NCI-H748 (cell line): ENCODE measurements around the gene ZNF135.

Experiments
- DNase-seq: peaks from one replicate; lab custom pipeline; 2025; ENCODE audit not compliant: unreplicated experiment; lab: John Stamatoyannopoulos, UW

Gene ZNF135

DNA sequence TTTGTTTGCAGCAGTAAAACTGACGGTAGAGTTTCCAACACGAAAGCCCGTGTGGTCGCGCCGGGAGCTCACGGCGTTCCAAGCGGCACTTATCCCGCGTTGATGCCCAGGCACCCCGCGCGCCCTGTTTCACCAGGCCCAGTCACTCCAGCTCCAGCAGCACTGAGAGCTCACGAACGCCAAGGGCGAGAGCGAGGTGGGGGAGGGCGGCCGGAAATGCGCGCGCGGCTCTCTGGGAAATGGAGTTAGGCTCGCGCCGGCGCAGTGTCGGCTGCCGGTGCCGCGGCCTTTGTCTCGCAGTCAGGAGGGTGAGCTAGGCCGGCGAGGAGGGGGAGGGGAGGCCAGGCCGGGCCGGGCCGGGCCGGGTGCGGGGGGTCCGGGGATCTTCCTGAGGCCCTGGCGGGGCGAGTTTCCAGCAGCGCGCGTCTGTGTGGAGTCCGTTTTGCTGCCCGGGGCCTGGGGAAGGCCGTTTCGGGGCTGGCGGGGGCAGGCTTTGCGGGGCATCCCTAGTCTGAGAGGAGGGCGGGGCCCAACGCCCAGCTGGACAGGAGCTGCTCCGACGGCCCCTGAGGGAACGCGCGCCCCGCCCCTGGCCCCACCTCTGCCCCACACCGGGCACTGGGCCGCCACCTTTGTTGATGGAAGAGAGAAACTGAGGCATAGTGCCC, at the start of gene ZNF135:
Gene ZNF135 (plus strand): TSS at position 280 of the 668 bp plus-strand sequence. CDS start 721 bp downstream, outside the sequence.
- DNase-seq, result peak; percentile 97

DNA sequence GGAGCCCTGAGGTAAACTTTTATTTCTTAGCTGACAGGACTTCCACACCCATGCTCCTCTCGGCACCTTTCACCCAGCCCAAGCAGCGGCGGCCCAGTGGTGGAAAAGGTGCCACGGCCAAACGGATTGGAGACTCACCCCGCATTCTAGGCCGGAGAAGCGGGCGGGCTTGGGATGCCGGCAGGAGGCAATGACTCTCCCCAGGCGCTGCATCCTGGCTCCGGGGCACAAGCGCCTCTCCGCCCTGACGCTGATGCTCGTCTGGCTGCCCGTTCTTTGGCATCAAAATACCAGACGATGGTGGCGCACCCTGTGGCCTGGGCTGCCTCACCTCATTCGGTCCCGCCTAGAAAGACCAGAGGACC, 49.8 kb upstream of the ZNF135 start:
- no peak for DNase-seq

DNA sequence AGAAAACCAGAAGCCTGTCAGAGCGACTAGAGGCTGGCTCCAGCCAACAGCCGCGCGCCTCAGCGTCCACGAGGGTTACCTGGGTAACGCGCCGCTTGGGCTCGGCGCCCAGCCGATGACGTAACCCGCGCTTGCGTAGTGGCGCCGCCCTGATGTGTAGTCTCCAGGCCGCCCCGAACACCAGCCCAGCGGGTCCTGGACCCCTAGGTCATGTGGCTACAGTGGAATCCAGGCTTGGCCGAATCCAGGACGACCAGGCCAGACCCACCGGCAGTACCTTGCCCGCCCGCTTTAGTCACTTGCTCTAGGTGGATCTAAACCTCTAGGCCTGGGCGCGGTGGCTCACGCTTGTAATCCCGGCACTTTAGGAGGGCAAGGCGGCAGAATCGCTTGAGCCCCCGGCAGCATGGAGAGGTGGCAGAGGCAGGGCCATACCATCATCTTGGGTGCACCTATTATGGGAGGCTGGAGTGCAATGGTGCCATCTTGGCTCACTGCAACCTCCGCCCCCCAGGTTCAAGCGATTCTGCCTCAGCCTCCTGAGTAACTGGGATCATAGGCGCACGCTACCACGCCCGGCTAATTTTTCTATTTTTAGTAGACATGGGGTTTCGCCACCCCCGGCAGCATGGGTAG, 49.3 kb upstream of the ZNF135 start:
- peak; percentile 98 for DNase-seq

DNA sequence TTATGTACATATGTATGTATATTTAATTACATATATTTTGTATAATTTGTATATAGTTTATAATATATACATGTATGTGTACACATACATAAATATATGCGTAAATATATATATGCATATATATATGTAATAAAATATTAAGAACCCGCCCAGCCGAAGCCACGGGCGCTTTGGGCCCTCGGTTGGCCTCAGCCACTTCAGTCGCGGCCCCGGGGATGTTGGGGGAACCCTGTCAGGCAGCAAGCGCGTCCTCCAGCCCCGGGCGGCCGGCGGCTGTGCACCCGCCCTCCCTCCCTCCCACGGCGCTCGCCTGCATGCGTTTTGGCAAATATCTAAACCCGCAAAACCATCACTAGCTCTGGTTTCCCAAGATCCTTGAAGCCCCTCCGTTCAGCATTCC, 48.6 kb upstream of the ZNF135 start:
- no peak for DNase-seq

DNA sequence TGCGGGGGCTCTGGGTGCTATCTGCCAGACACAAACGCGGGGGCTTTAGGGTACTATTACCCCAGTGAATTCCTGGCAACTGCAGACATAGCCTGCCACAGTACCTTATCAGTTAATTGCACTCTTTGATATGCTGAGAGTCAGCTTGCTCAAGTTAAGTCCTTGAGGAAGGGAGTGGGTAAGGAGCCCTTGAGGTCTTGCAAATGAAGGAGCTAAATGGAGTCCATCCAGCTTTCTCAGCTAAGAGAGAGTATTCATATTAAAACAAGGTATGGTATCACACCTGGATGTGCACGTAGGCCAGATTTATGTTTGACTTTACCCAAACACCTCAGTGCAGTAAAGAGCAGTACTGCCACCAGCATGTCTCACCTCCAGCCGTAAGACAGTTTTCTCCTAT, 44.9 kb upstream of the ZNF135 start:
- no peak for DNase-seq

DNA sequence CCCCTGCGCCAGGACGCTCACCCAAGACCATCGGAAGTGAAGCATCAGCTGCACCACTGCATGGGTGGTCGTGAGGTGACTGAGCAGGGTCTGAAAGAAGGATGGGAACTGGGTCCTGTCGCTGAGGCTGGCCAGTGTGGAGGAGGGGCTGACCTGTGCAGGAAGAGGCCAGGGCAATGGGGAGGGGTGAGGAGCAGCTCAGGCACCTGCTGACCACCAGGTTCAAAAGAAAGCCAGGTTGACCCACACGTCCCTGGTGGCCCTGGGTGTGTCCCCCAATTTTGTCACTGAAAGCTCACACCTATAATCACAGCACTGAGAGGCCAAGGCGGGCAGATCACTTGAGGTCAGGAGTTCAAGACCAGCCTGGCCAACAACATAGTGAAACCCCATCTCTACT, 39.0 kb upstream of the ZNF135 start:
- DNase-seq, result no peak

DNA sequence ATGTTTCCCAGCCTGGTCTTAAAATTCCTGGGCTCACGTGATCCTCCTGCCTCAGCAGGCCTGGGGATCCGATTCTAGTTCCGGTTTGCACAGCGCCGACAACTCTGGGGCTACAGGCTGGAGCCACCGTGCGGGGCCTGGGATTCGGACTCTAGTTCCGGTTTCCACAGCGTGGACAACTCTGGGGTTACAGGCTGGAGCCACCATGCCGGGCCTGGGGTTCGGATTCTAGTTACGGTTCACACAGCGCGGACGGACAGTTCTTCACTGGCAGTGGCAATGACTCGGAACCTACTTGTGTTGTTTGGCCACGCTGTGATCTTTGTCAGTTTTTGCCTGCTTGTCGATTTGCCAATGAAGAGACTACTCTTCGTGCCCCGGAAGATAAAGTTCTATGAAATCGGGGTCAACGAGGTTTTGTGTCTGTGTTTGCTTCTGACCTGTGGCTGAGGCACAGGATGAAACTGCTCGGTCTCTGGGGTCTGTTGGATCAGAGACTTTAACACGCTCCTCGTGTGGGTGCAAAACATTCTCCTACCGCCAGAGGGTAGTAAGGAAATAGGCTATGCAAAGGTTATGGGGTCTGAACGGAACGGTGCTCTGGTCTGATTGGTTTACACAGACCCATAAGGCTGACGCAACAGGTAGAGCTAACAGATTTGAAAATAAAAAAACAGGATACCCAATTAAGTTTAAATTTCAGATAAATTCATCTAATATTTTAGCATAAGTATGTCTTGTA, 37.4 kb upstream of the ZNF135 start:
- DNase-seq, result peak; percentile 91

DNA sequence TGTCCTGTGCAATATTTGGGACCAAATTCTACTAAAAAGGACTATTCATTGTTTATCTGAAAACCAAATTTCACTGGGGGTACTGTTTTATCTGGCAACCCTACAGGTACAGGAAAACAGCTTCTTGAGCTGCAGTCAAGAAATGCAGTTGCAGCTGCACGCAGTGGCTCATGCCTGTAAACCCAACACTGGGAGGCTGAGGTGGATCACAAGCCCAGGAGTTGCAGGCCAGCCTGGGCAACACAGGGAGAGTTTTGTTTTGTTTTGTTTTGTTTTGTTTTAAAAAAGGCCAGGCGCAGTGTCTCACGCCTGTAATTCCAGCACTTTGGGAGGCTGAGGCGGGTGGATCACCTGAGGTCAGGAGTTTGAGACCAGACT, 36.8 kb upstream of the ZNF135 start:
- DNase-seq, result no peak

DNA sequence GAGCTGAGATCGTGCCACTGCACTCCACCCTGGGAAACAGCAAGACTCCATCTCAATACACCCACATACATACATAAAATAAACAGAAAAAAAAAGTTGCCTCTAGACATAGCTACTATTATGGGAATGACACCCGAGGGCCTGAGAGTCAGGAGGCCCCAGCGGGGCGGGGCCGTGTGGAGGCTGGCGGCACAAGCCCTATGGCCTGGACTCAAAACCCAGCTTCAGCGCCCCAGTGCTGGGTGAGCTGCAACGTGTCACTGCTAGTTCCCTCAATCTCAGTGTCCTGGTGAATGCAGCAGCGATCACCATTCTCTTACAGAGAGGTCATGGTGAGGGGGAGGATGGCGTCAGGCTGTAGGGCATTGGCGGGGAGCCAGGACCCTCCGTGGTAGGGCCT, 34.4 kb upstream of the ZNF135 start:
- no peak for DNase-seq

DNA sequence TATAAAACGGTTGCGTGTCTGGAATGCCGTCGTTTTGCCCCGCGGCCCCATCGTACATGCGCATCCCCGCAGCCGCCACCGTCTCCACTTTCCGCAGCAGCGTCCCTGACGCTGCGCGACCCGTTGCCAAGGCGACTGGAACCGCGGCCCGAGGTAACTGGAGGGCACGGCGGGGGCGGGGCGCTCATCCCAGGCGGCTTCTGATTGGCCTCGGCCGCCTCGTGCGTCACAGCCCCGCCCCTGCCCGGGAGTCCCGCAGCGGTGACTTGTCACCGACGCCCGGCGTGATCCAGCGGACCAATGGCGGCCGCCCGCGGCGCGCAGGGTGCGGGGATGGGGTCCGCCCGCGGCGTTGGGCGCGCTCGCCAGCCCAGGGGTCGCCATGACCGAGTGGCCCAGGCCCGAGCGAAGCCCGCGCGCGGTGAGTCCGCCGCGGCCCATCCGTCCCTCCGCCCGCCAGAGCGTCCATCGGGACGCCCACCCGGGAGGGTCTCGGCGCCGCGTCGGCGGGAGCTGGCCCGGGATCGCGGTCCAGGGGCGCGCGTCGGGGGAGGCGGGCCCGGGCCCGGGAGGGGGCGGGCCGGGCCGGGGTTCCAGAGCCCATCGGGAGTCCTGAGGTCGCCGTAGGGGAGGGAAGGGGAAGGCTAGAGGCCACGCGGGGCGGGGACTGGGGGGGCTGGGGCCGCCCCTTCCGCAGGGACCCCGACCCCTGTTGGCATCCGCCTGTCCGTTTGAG, 25.2 kb upstream of the ZNF135 start, which contains the start of gene ZSCAN1:
Gene ZSCAN1 (plus strand): TSS at position 285 of the 736 bp plus-strand sequence. CDS start 3,812 bp downstream, outside the sequence.
- peak; percentile 99 for DNase-seq

DNA sequence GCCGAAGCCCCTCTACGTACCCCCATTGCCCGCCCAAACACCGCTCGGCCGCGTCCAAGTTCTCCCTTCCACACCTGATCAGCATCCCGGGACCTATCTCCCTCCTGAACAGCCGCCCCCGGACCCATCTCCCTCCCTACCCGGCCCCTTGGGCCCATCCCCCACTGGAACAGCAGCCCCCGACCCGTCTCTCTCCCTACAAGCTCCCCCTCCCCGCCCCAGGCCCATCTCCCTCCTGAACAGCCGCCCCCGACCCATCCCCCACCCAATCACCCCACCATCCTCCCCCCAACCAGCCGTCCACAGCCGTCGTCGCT, 24.6 kb upstream of the ZNF135 start:
- peak; percentile 71 for DNase-seq

DNA sequence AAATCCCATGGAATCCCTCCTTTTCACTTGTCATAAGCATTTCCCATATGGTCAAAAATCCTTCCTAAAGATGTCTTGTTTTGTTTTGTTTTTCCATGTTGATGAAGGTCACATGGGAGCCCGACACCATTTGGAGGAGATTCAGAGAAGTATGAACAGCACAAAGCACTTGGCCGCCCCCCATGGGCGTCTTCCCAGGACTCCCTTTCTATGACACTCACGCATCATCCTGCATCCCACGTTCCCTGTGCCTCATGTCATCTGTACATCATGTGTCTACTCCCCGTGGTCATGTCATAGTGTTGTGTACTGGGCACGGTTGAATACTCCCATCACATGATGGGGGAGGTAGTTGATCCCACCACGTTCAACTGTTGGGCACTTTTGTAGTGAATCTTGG, 23.2 kb upstream of the ZNF135 start:
- DNase-seq, result no peak

DNA sequence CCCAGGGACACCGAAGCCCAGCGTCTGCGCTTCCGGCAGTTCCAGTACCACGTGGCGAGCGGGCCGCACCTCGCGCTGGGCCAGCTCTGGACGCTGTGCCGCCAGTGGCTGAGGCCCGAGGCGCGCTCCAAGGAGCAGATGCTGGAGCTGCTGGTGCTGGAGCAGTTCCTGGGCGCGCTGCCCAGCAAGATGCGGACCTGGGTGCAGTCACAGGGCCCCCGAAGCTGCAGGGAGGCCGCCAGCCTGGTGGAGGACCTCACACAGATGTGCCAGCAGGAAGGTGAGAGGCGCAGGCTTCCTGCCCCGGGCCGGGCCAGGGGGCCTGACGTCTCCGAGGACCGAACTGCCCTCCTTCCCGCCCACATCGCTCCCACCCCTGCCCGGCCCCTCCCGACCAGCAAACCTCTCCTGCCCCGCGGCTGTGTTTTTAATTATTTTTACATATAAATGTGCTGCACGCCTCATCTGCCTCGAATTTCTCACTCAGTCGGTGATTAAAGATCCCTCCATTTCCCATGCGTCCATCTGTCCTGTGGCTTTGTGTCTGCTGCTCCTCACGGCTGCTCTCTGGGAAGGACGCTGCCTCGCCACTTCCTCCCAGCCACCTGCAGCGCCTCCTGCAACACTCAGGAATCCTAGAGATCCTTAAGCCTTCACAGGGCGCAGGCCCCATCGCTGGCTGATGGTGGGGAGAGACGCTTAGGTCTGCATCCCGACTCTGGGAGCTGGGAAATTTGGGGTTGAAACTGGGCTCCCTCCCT, 21.0 kb upstream of the ZNF135 start:
- DNase-seq, result peak; percentile 57

DNA sequence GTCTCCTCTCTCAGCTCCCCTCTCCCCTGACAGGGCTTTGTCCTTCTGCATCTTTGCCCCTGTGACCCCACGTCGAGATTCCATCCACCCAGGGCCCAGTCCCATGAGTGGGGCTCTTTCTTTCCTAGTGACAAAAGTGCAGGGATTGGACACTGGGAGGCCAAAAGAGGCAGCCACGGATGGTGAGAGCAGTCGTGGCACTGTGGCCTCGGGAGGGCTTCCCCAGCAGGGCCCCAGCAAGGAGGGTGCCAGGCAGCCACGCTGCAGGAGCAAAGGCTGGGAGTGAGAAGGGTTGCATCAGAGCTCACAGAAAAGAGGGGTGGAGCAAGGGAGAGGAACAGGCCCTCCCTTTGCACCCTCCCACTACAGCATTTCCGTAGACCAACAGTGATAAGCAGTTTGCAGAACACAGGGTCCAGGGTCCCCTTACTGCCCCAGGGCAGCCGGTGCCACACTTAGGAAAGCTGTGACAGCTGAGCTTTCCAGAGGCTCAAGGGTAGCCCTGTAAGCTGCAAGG, 20.3 kb upstream of the ZNF135 start:
- peak; percentile 17 for DNase-seq

DNA sequence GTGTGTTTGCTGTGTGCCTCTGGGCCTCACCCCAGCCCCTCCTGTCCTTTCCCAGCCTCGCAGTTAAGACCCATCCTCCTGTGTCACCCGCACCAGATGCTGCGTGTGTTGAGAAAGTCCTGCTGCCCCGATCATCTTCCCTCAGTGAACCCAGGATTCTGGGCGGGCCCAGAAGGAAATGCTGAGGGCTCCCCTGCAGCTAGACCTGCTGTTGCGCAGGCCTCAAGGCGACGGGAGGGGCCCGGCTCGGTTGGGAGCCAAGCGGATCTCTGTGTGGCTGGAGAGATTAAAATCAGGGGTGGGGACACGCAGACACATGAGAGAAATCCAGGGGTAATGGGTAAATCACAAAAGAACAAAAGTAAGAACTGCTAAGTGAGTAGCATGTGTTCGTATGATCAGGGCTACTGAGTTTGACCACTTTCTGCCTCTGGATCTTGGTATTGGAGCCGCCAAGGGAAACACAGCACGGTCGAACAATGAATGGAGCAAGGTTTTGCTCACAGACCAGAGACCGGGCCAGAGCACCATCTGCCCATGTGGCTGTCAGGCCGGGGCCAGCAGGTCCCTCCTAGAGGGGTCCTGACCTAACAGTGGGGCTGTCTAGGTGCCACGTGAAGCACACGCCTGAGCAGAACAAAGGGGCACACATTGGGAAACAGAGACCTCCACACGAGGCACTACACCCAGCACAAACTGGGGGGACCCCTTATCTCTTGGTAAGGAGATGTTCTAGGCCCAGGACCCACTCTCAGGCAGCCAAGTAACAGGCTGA, 18.1 kb upstream of the ZNF135 start:
- DNase-seq, result no peak

DNA sequence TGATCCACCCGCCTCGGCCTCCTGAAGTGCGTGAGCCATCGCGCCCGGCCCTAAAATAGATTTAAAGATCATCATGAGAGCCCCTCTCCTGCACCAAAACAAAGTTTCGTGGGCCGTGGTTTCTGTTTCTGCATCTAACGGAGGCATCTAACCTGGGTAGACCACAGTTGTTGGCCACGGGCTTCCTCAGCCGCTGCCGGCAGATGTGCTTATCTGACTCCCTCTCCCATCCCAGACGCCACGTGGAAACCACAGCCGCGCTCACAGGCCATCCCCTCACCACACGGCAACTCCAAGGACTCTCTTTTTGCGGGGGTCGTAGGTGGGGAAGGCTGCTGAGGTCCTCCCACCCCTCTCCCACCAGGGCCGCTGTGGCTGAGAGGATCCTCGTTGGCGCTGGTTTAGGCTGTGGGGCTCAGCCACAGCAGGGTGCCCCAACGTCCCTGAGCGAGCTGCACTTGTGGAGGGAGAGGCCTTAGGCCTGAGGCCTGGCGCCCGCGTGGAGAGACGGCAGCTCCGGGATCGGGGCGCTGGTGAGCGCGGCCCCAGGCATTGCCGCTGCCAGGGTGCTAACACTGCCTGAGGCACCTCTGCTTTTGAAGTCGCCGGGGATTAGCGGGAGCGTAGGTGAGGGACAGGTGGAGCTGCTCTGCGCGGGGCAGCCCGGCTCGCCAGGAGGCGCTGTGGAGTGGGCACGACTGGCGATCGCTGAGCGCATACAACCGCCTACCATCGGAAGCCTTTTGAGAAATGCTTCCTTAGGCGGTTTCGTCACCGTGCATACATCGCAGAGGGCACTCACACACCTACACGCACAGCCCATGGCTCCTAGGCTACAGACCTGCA, 16.4 kb upstream of the ZNF135 start:
- no peak for DNase-seq

DNA sequence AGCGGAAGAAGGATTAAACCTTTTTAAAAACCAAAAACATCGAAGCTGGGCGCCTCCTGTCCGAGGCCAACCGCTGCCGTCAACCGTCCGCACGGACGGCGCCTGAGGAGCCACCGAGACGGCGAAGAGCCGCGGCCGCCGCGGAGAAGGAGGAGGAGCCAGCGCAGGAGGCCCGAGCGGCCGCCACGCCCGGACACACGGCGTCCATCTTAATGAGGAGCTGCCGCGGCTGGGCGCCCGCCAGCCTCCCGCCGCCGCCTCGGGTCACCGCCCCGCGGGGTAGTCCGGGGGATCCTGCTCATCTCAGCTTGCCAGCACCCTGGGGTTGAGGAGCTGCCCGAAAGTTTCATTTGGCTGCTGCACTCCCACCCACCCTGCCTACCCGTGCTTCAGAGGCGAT, 14.7 kb upstream of the ZNF135 start:
- no peak for DNase-seq

DNA sequence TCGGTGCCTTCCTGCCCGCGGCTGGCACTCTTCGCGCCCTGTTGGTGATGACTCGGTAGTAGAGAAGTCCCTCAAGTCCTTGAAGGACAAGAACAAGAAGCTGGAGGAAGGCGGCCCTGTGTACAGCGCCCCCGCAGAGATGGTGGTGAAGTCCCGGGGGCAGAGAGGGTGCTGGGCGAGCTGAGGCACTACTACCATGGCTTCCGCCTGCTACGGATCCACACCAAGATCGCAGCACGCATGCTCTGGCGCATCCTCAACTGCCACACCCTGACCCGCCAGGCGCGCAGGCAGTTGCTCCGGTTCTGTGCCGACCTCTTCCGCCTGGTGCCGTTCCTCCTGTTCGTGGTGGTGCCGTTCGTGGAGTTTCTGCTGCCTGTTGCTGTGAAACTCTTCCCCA, 14.2 kb upstream of the ZNF135 start:
- no peak for DNase-seq

DNA sequence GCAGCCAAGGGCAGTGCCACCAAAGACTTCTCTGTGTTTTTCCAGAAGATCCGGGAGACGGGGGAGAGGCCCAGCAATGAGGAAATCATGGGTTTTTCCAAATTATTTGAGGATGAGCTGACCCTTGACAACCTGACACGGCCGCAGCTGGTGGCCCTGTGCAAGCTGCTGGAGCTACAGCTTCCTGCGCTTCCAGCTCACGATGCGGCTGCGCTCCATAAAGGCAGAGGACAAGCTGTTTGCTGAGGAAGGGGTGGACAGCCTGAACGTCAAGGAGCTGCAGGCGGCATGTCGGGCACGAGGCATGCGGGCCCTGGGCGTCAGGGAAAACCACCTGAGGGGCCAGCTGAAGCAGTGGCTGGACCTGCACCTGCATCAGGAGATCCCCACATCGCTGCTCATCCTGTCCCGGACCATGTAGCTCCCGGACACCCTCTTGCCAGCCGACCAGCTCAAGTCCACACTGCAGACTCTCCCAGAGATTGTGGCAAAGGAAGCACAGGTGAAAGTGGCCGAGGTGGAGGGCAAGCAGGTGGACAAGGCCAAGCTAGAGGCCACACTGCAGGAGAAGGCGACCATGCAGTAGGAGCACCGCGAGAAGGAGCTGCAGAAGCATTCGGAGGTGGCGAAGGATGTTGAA, 13.6 kb upstream of the ZNF135 start:
- no peak for DNase-seq
